H9 (cell line): ENCODE measurements around the gene KHSRP. TPM values are rescaled to one million over a fixed set of nuclear protein-coding genes. Genes with fewer than 3 reads are reported as not detected.

Source experiments
- DNase-seq: peaks from one replicate; pipeline ENCODE4 v3.0.0-alpha.2; 2017
- H2AFZ ChIP-seq: one replicate; pipeline ENCODE4 v1.6.1; 2013; ENCODE audit warnings: mild to moderate bottlenecking, low read length, control low read depth, moderate library complexity
- H2AK5ac ChIP-seq: 2 replicates; pipeline ENCODE4 v1.6.1; 2013; ENCODE audit warnings: low read length, control low read depth, mixed read lengths; ENCODE audit not compliant: insufficient read length
- H2BK120ac ChIP-seq: one replicate; pipeline ENCODE4 v1.6.1; 2013; ENCODE audit warnings: low read depth, mild to moderate bottlenecking, low read length, control low read depth, inconsistent platforms; ENCODE audit not compliant: poor library complexity, severe bottlenecking
- H2BK12ac ChIP-seq: 2 replicates; pipeline ENCODE4 v1.6.1; 2013; ENCODE audit warnings: low read length, control low read depth, mixed read lengths, low read depth; ENCODE audit not compliant: insufficient read length
- H2BK15ac ChIP-seq: 2 replicates; pipeline ENCODE4 v1.6.1; 2013; ENCODE audit warnings: low read depth, low read length, control low read depth
- H2BK20ac ChIP-seq: one replicate; pipeline ENCODE4 v1.6.1; 2013; ENCODE audit warnings: low read depth, mild to moderate bottlenecking, low read length, control low read depth, inconsistent platforms; ENCODE audit not compliant: poor library complexity, severe bottlenecking
- H2BK5ac ChIP-seq: 2 replicates; pipeline ENCODE4 v1.6.1; 2013; ENCODE audit warnings: low read length, control low read depth, mixed read lengths; ENCODE audit not compliant: insufficient read length
- H3K14ac ChIP-seq: 2 replicates; pipeline ENCODE4 v1.6.1; 2013; ENCODE audit warnings: low read length, control low read depth; ENCODE audit not compliant: insufficient read depth
- H3K18ac ChIP-seq: 2 replicates; pipeline ENCODE4 v1.6.1; 2013; ENCODE audit warnings: low read depth, mild to moderate bottlenecking, mixed read lengths, low read length, control low read depth; ENCODE audit not compliant: insufficient read length
- H3K23ac ChIP-seq: 2 replicates; pipeline ENCODE4 v1.6.1; 2013; ENCODE audit warnings: low read length, control low read depth, mixed read lengths, low read depth; ENCODE audit not compliant: insufficient read length
- H3K23me2 ChIP-seq: 2 replicates; pipeline ENCODE4 v1.6.1; 2013; ENCODE audit warnings: low read depth, mild to moderate bottlenecking, mixed read lengths, low read length, control low read depth; ENCODE audit not compliant: insufficient read length, poor library complexity, severe bottlenecking
- H3K27ac ChIP-seq: 2 replicates; pipeline ENCODE4 v1.5.1; 2013; ENCODE audit warnings: low read length, control low read depth, mixed read lengths, low read depth; ENCODE audit not compliant: insufficient read length
- H3K27me3 ChIP-seq: 2 replicates; pipeline ENCODE4 v1.6.1; 2013; ENCODE audit warnings: low read length, control low read depth, inconsistent platforms; ENCODE audit not compliant: insufficient read depth
- H3K4ac ChIP-seq: 2 replicates; pipeline ENCODE4 v1.6.1; 2013; ENCODE audit warnings: low read depth, mild to moderate bottlenecking, control low read depth, inconsistent platforms, low read length, moderate library complexity
- H3K4me1 ChIP-seq: 2 replicates; pipeline ENCODE4 v1.6.1; 2013; ENCODE audit warnings: low read length, control low read depth, inconsistent platforms; ENCODE audit not compliant: insufficient read depth
- H3K4me2 ChIP-seq: 2 replicates; pipeline ENCODE4 v1.6.1; 2013; ENCODE audit warnings: low read length, control low read depth, mixed read lengths; ENCODE audit not compliant: insufficient read length, insufficient read depth
- H3K56ac ChIP-seq: 2 replicates; pipeline ENCODE4 v1.6.1; 2013; ENCODE audit warnings: low read depth, mild to moderate bottlenecking, mixed read lengths, low read length, control low read depth; ENCODE audit not compliant: insufficient read length
- H3K79me1 ChIP-seq: 2 replicates; pipeline ENCODE4 v1.6.1; 2013; ENCODE audit warnings: low read depth, mild to moderate bottlenecking, moderate library complexity, low read length, control low read depth, inconsistent platforms; ENCODE audit not compliant: insufficient read depth, poor library complexity, severe bottlenecking
- H3K79me2 ChIP-seq: 2 replicates; pipeline ENCODE4 v1.6.1; 2013; ENCODE audit warnings: low read length, control low read depth, inconsistent platforms; ENCODE audit not compliant: insufficient read depth
- H3K9ac ChIP-seq: 2 replicates; pipeline ENCODE4 v1.6.1; 2013; ENCODE audit warnings: low read length, control low read depth, mixed read lengths; ENCODE audit not compliant: insufficient read length; ENCODE audit errors: extremely low read depth
- H3K9me3 ChIP-seq: one replicate; pipeline ENCODE4 v1.6.1; 2013; ENCODE audit warnings: low read depth, low read length, inconsistent platforms; ENCODE audit not compliant: control insufficient read depth
- H3T11ph ChIP-seq: one replicate; pipeline ENCODE4 v1.6.1; 2013; ENCODE audit warnings: mild to moderate bottlenecking, low read length, control low read depth, inconsistent platforms
- H4K20me1 ChIP-seq: one replicate; pipeline ENCODE4 v1.6.1; 2013; ENCODE audit not compliant: control insufficient read depth, insufficient read length, insufficient read depth
- H4K5ac ChIP-seq: 2 replicates; pipeline ENCODE4 v1.6.1; 2013; ENCODE audit warnings: low read depth, mild to moderate bottlenecking, mixed read lengths, low read length, control low read depth; ENCODE audit not compliant: insufficient read length
- H4K8ac ChIP-seq: replicated peaks from 2 replicates; pipeline ENCODE4 v1.6.1; 2013; ENCODE audit warnings: low read length, control low read depth, mixed read lengths, low read depth; ENCODE audit not compliant: insufficient read length
- H4K91ac ChIP-seq: 2 replicates; pipeline ENCODE4 v1.6.1; 2013; ENCODE audit warnings: low read depth, mild to moderate bottlenecking, moderate library complexity, mixed read lengths, low read length, control low read depth; ENCODE audit not compliant: insufficient read length
- H3K27ac Mint-ChIP-seq, 3 experiments: 2 replicates in 2 of 3; 3 replicates in 1 of 3; pipeline ENCODE4 v1.8.0; 2020 to 2021; ENCODE audit warnings: mixed read lengths in 3 of 3, mild to moderate bottlenecking in 1 of 3, moderate library complexity in 1 of 3
- H3K27me3 Mint-ChIP-seq: 2 replicates; pipeline ENCODE4 v1.8.0; 2021; ENCODE audit warnings: low read depth, mild to moderate bottlenecking, moderate library complexity, mixed read lengths
- H3K36me3 Mint-ChIP-seq, 3 experiments: 2 replicates in 2 of 3; 3 replicates in 1 of 3; pipeline ENCODE4 v1.8.0; 2020 to 2021; ENCODE audit warnings: low read depth in 3 of 3, mixed read lengths in 3 of 3; ENCODE audit not compliant: insufficient read depth in 1 of 3
- H3K4me1 Mint-ChIP-seq, 2 experiments: 2 replicates each; pipeline ENCODE4 v1.8.0; 2020; ENCODE audit warnings: mixed read lengths in 2 of 2
- H3K4me3 Mint-ChIP-seq, 2 experiments: 2 replicates in 1 of 2; 3 replicates in 1 of 2; pipeline ENCODE4 v1.8.0; 2020 to 2021; ENCODE audit warnings: mild to moderate bottlenecking in 2 of 2, mixed read lengths in 2 of 2, moderate library complexity in 1 of 2
- H3K9me3 Mint-ChIP-seq, 2 experiments: 2 replicates in 1 of 2; 3 replicates in 1 of 2; pipeline ENCODE4 v1.8.0; 2020; ENCODE audit warnings: mild to moderate bottlenecking in 2 of 2, mixed read lengths in 2 of 2, moderate library complexity in 1 of 2
- WGBS: extraction: QIAGEN DNeasy Blood & Tissue Kit; methylation state at CpG from one replicate; pipeline ENCODE4 v1.1.7; 2013; ENCODE audit warnings: missing lambda C conversion rate, low lambda C conversion rate, mixed read lengths; ENCODE audit not compliant: insufficient read length; ENCODE audit errors: extremely low coverage; 5-methylcytosine and 5-hydroxymethylcytosine counted together
- total RNA-seq: library from RNA; stranded (reverse); gene quantifications from 2 replicates; pipeline ENCODE4 v1.2.1, GENCODE V29; 2021
- TF ChIP-seq, protein P1 (sequence below): fragments of 200-600 bp; sonication (generic); conservative IDR thresholded peaks from 3 replicates; pipeline ENCODE4 v1.8.0; 2021; ENCODE audit warnings: antibody characterized with exemption, mild to moderate bottlenecking

KHSRP gene
- total RNA-seq, 1 experiment from 2014 or later: 602 TPM

DNA sequence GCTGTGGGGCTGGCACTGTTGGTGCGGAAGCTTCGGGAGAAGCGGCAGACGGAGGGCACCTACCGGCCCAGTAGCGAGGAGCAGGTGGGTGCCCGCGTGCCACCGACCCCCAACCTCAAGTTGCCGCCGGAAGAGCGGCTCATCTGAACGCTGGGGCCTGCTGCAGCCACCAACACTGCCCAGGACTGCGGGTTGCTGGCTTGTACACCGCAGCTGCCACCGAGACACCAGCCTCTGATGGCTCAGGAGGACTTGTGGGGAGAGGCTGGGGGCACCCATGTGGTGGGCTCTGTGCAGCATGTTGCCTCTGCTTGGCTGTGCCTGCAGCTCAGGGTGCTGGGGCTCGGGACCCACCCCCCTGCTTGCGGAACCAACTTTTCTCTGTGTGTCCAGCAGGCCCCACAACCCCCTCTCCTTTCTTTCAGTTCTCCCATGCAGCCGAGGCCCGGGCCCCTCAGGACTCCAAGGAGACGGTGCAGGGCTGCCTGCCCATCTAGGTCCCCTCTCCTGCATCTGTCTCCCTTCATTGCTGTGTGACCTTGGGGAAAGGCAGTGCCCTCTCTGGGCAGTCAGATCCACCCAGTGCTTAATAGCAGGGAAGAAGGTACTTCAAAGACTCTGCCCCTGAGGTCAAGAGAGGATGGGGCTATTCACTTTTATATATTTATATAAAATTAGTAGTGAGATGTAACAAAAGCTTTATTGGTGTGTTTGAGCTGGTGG lies 42.1 kb upstream of the KHSRP start:
- Mint-ChIP-seq H3K9me3 (no peaks in the 10 kb centered on the region), H3K27me3 (peaks cover 7% of the 10 kb centered on the region), H3K27ac (no peak overlapping the region), H3K4me3 (no peak overlapping the region), H3K36me3 (peaks cover 0 to 31% (median 23%) of the 10 kb centered on the region in 3 experiments; a peak in 6 of 7 replicates), H3K4me1 (peaks cover 17 to 35% of the 10 kb centered on the region in 2 experiments)
- no peak overlapping the region for H2AFZ ChIP-seq
- H3K14ac ChIP-seq: no peak overlapping the region
- H3K79me2 ChIP-seq: no peaks in the 10 kb centered on the region
- WGBS: no CpG with 5 or more reads among the region's 21 CpGs
- H2BK120ac ChIP-seq: no peak overlapping the region
- no peak overlapping the region for H3K56ac ChIP-seq
- H2BK5ac ChIP-seq: no peak overlapping the region
- peaks cover 5% of the 10 kb centered on the region for H3K23me2 ChIP-seq
- H4K91ac ChIP-seq: no peak overlapping the region
- H3K27me3 ChIP-seq: no peaks in the 10 kb centered on the region
- H4K20me1 ChIP-seq: no peaks in the 10 kb centered on the region
- H4K5ac ChIP-seq: no peak overlapping the region
- no peak overlapping the region for H4K8ac ChIP-seq
- no peak overlapping the region for H3K18ac ChIP-seq
- H3K4me2 ChIP-seq: no peak overlapping the region
- no peak overlapping the region for H2BK20ac ChIP-seq
- no peaks in the 10 kb centered on the region for H3K4me1 ChIP-seq
- H3T11ph ChIP-seq: no peak overlapping the region
- H3K79me1 ChIP-seq: no peaks in the 10 kb centered on the region
- H3K23ac ChIP-seq: no peak overlapping the region
- TF ChIP-seq, protein P1, sequence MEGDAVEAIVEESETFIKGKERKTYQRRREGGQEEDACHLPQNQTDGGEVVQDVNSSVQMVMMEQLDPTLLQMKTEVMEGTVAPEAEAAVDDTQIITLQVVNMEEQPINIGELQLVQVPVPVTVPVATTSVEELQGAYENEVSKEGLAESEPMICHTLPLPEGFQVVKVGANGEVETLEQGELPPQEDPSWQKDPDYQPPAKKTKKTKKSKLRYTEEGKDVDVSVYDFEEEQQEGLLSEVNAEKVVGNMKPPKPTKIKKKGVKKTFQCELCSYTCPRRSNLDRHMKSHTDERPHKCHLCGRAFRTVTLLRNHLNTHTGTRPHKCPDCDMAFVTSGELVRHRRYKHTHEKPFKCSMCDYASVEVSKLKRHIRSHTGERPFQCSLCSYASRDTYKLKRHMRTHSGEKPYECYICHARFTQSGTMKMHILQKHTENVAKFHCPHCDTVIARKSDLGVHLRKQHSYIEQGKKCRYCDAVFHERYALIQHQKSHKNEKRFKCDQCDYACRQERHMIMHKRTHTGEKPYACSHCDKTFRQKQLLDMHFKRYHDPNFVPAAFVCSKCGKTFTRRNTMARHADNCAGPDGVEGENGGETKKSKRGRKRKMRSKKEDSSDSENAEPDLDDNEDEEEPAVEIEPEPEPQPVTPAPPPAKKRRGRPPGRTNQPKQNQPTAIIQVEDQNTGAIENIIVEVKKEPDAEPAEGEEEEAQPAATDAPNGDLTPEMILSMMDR: no peak
- H2BK12ac ChIP-seq: no peak overlapping the region
- H3K9me3 ChIP-seq: no peaks in the 10 kb centered on the region
- no peak overlapping the region for H3K4ac ChIP-seq
- DNase-seq: no peak
- H2AK5ac ChIP-seq: no peak overlapping the region
- H3K9ac ChIP-seq: no peak overlapping the region
- H2BK15ac ChIP-seq: no peak overlapping the region
- no peak overlapping the region for H3K27ac ChIP-seq
